K562 (cell line): Measurements from ENCODE around the gene IL1RN. TPM values are rescaled to one million over a fixed set of nuclear protein-coding genes. Genes with fewer than 3 reads are reported as not detected.

Experiments
- ATAC-seq: fragments of 200-7000 bp; cut with Tn5 transposase; 3 replicates; pipeline ENCODE4 v1.9.1; 2020; ENCODE audit warnings: moderate library complexity
- BruUV-seq: library from RNA; stranded (reverse); fragments of 400-500 nt; replicated peaks from 2 replicates; lab custom pipeline; 2021; lab: Mats Ljungman, UMichigan
- CTCF ChIA-PET: fragments of 300-600 bp; formaldehyde crosslinking; extraction: SDS; loops from one replicate; lab custom pipeline; 2021; ENCODE audit warnings: low intra/inter-chr PET ratio; lab: Yijun Ruan, JAX
- POLR2A ChIA-PET: fragments of 300-600, 350-650 bp; sonication (Branson Sonifier 250); formaldehyde crosslinking; extraction: SDS; loops from one replicate; lab custom pipeline; 2021; ENCODE audit warnings: antibody characterized with exemption, inconsistent platforms; lab: Yijun Ruan, JAX
- DNase-seq, 4 experiments: peaks; one replicate each; pipeline versions ENCODE4 v3.0.0 to v3.0.0-alpha.2; 2011 to 2018; ENCODE audit warnings: low spot score in 3 of 4, mixed read lengths in 3 of 4; ENCODE audit errors: extremely low read depth in 1 of 4
- FAIRE-seq: peaks from 2 replicates; lab custom pipeline; 2011; peaks lifted over from hg19 to GRCh38; lab: Jason Lieb, UNC
- H2AFZ ChIP-seq: 2 replicates; pipeline ENCODE4 v1.6.0; 2011; ENCODE audit warnings: low read depth, low read length, control low read depth, inconsistent platforms
- H3K27ac ChIP-seq: fragments of 200-600 bp; 3 replicates; pipeline ENCODE4 v1.8.0; 2011; ENCODE audit warnings: low read depth, mild to moderate bottlenecking, control low read depth, inconsistent platforms, low read length, moderate library complexity, mixed read lengths; ENCODE audit errors: extremely low read depth
- H3K27me3 ChIP-seq, 2 experiments: fragments of 300-600 bp in 1 of 2; 2 replicates in 1 of 2; 3 replicates in 1 of 2; pipeline versions ENCODE4 v1.6.0 to v1.8.0; 2011; ENCODE audit warnings: inconsistent platforms in 2 of 2, low read length in 2 of 2, mild to moderate bottlenecking in 1 of 2, mixed read lengths in 1 of 2, moderate library complexity in 1 of 2; ENCODE audit not compliant: control insufficient read depth in 2 of 2, insufficient read depth in 2 of 2
- H3K36me3 ChIP-seq: fragments of 300-600 bp; 3 replicates; pipeline ENCODE4 v1.8.0; 2011; ENCODE audit warnings: mild to moderate bottlenecking, low read length, inconsistent platforms; ENCODE audit not compliant: control insufficient read depth, insufficient read depth
- H3K4me1 ChIP-seq, 2 experiments: fragments of 200-600 bp in 1 of 2; replicated peaks in 1 of 2; 2 replicates in 1 of 2; 3 replicates in 1 of 2; pipeline versions ENCODE4 v1.5.1 to v1.8.0; 2011; ENCODE audit warnings: inconsistent platforms in 2 of 2, low read length in 2 of 2, mild to moderate bottlenecking in 1 of 2, mixed read lengths in 1 of 2, moderate library complexity in 1 of 2; ENCODE audit not compliant: control insufficient read depth in 2 of 2, insufficient read depth in 2 of 2
- H3K4me2 ChIP-seq: 2 replicates; pipeline ENCODE4 v1.6.1; 2011; ENCODE audit warnings: low read length, control low read depth, inconsistent platforms, mixed read lengths; ENCODE audit not compliant: insufficient read depth
- H3K4me3 ChIP-seq: fragments of 200-600 bp; sonication (generic), shearing (Covaris generic); 2 replicates; pipeline ENCODE4 v1.5.1; 2016; ENCODE audit warnings: control low read depth, inconsistent platforms
- H3K79me2 ChIP-seq: fragments of 200-600 bp; 3 replicates; pipeline ENCODE4 v1.8.0; 2011; ENCODE audit warnings: low read length, inconsistent platforms; ENCODE audit not compliant: control insufficient read depth, insufficient read depth
- H3K9ac ChIP-seq, 2 experiments: 2 replicates each; pipeline versions ENCODE4 v1.6.0 to v1.6.1; 2011; ENCODE audit warnings: low read depth in 2 of 2, low read length in 2 of 2, control low read depth in 1 of 2, inconsistent platforms in 1 of 2, mild to moderate bottlenecking in 1 of 2, mixed read lengths in 1 of 2; ENCODE audit not compliant: insufficient read depth in 1 of 2
- H3K9me1 ChIP-seq: one replicate; pipeline ENCODE4 v1.6.0; 2011; ENCODE audit warnings: inconsistent platforms, mild to moderate bottlenecking, low read length, moderate library complexity; ENCODE audit not compliant: control insufficient read depth, insufficient read depth
- H3K9me3 ChIP-seq: replicated peaks from 2 replicates; pipeline ENCODE4 v1.5.1; 2011; ENCODE audit warnings: low read depth, low read length, inconsistent platforms; ENCODE audit not compliant: control insufficient read depth, insufficient read depth
- H4K20me1 ChIP-seq: replicated peaks from 2 replicates; pipeline ENCODE4 v1.6.1; 2011; ENCODE audit warnings: low read length, inconsistent platforms, mixed read lengths; ENCODE audit not compliant: control insufficient read depth, insufficient read depth
- BMI1 ChIP-seq: fragments of 150-350 bp; IDR thresholded peaks from 2 replicates; pipeline ENCODE4 v1.6.1; 2014; ENCODE audit warnings: low read length
- CBX1 ChIP-seq: sonication (generic); IDR thresholded peaks from 2 replicates; pipeline ENCODE4 v1.6.1; 2016; ENCODE audit warnings: antibody characterized with exemption, low read depth, mild to moderate bottlenecking
- CTCFL ChIP-seq: IDR thresholded peaks from 2 replicates; pipeline ENCODE4 v1.6.1; 2011; ENCODE audit warnings: borderline replicate concordance, low read depth, mild to moderate bottlenecking, moderate library complexity, low read length; ENCODE audit not compliant: insufficient read depth, poor library complexity, severe bottlenecking
- KLF6 ChIP-seq: fragments of 250-450 bp; sonication (Bioruptor Pico); IDR thresholded peaks from 2 replicates; pipeline ENCODE4 v1.4.0; 2020; ENCODE audit warnings: mild to moderate bottlenecking, moderate library complexity, borderline replicate concordance
- NONO ChIP-seq, 2 experiments: fragments of 200-400 bp in 1 of 2; fragments of 450-650 bp in 1 of 2; formaldehyde crosslinking in 1 of 2; IDR thresholded peaks; 2 replicates each; pipeline ENCODE4 v1.6.1; 2017; ENCODE audit warnings: low read depth in 2 of 2, mild to moderate bottlenecking in 2 of 2, moderate library complexity in 2 of 2, low read length in 1 of 2
- PPARD ChIP-seq: fragments of 250-450 bp; sonication (Bioruptor Pico); IDR thresholded peaks from 2 replicates; pipeline ENCODE4 v1.8.0; 2022; ENCODE audit warnings: inconsistent platforms, mild to moderate bottlenecking, moderate library complexity
- SIRT6 ChIP-seq: IDR thresholded peaks from one replicate; pipeline ENCODE4 v1.6.1; 2012; ENCODE audit warnings: low read depth, mild to moderate bottlenecking, control low read depth, inconsistent platforms, low read length, moderate library complexity
- TEAD2 ChIP-seq: fragments of 450-650 bp; IDR thresholded peaks from 2 replicates; pipeline ENCODE4 v1.6.1; 2016; ENCODE audit warnings: missing genetic modification characterization, control low read depth, missing compliant biosample characterization
- ZFX ChIP-seq: sonication (generic); formaldehyde crosslinking; IDR thresholded peaks from 2 replicates; pipeline ENCODE4 v1.8.0; 2022; ENCODE audit warnings: mild to moderate bottlenecking, missing genetic modification reagents, moderate library complexity
- WGBS: fragments of 100-300 bp; shearing (Covaris generic); methylation state at CpG from one replicate; pipeline ENCODE4 v1.1.6; 2016; ENCODE audit warnings: low coverage, mixed read lengths; ENCODE audit not compliant: insufficient coverage; ENCODE audit errors: missing lambda C conversion rate; 5-methylcytosine and 5-hydroxymethylcytosine counted together
- in situ Hi-C: fragments of 300-500 bp; cut with MboI; formaldehyde crosslinking; loops from 4 replicates; pipeline ENCODE4 v1.15.0; 2018; ENCODE audit warnings: inconsistent platforms, mixed read lengths
- intact Hi-C: fragments of 100-400 bp; cut with micrococcal nuclease; formaldehyde crosslinking; loops from 2 replicates; pipeline ENCODE4 v1.14.2; 2022
- polyA plus RNA-seq, 8 experiments: library from polyadenylated mRNA; depleted of rRNA in 4 of 8; stranded (reverse) in 5 of 8; unstranded in 3 of 8; fragments of >200 nt; fragmentation: Nextera tagmentation in 2 of 8; fragmentation: Illumina TruSeq in 1 of 8; extraction: Ambion mirVana in 2 of 8; extraction: Trizol in 1 of 8; gene quantifications; 2 replicates each; pipeline versions ENCODE4 v1.2.1 to v1.2.3, GENCODE V29; 2011 to 2014; ENCODE audit warnings: inconsistent platforms in 1 of 8, missing spikeins in 1 of 8
- total RNA-seq, 7 experiments: library from RNA; depleted of rRNA in 6 of 7; stranded (reverse); fragments of >200 nt in 6 of 7; fragmentation: Illumina TruSeq in 2 of 7; extraction: Trizol in 2 of 7; gene quantifications; 2 replicates each; pipeline versions ENCODE4 v1.2.1 to v1.2.3, GENCODE V29; 2011 to 2021; ENCODE audit warnings: low replicate concordance in 1 of 7

IL1RN gene
- total and polyA plus RNA-seq, 9 of the 15 experiments (the other 6 are each of a cell fraction or from before 2014, with no cell fraction given), result 0.13 TPM; not detected in 8

DNA sequence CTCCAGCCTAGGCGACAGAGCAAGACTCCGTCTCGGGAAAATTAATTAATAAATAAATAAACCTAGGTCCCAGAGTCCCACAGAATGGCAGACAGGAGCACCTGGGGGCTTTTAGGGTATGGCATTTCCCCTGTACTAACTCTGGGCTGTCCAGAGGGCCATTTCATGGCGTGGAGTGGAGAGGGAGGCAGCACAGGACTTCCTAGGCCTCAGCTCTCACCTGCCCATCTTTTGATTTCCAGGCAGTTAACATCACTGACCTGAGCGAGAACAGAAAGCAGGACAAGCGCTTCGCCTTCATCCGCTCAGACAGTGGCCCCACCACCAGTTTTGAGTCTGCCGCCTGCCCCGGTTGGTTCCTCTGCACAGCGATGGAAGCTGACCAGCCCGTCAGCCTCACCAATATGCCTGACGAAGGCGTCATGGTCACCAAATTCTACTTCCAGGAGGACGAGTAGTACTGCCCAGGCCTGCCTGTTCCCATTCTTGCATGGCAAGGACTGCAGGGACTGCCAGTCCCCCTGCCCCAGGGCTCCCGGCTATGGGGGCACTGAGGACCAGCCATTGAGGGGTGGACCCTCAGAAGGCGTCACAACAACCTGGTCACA is 5.1 kb downstream of the IL1RN start (continued):
- no peak for TF ChIP-seq PPARD

- CTCF ChIA-PET, result no interaction called here
- FAIRE-seq, result no peak
Observed at GRCh38 chr2:113133704-113134598, 6.6 kb downstream of the IL1RN start.

More at GRCh38 chr2:113133704-113134598, 6.6 kb downstream of the IL1RN start:
- intact Hi-C loops (no loop called here), in situ Hi-C loops (no loop called here)
- no peak overlapping the region for H3K4me2 ChIP-seq
- TF ChIP-seq ZFX (CRISPR knock-in tag), result no peak
- TF ChIP-seq BMI1, result no peak
- no peak for TF ChIP-seq CBX1
- TF ChIP-seq KLF6 (CRISPR knock-in tag), result no peak
- TF ChIP-seq TEAD2, result no peak
- no peak for TF ChIP-seq SIRT6
- TF ChIP-seq CTCFL, result no peak
- no peak for TF ChIP-seq NONO (IDR thresholded peaks at IDR 0.05; ENCODE audit: low read depth in 2 of 2, low read length in 1 of 2)
- peaks cover 0 to 4% of the 10 kb centered on the region in 2 experiments; a peak in 2 of 5 replicates for H3K4me1 ChIP-seq
- H3K79me2 ChIP-seq, result no peaks in the 10 kb centered on the region
- WGBS, result 2% methylated on average over 7 of the region's 7 CpGs
- H3K9me3 ChIP-seq, result no peaks in the 10 kb centered on the region
- ATAC-seq (no peak), DNase-seq (no peak)
- peaks cover 3 to 18% of the 10 kb centered on the region in 2 experiments; a peak in 3 of 5 replicates for H3K27me3 ChIP-seq
- no peak overlapping the region for H3K27ac ChIP-seq
- H3K9me1 ChIP-seq, result no peaks in the 10 kb centered on the region
- no peak overlapping the region for H3K9ac ChIP-seq
- no peaks in the 10 kb centered on the region for H3K36me3 ChIP-seq
- POLR2A ChIA-PET, result no interaction called here
- H2AFZ ChIP-seq, result no peak overlapping the region
- H3K4me3 ChIP-seq, result no peak overlapping the region
- H4K20me1 ChIP-seq, result no peaks in the 10 kb centered on the region
- BruUV-seq, result no TSS peak
